Measurements from ENCODE around the gene FOXQ1. TPM values are rescaled to one million over a fixed set of nuclear protein-coding genes. Genes with fewer than 3 reads are reported as not detected.

The FOXQ1 gene
- total and polyA plus RNA-seq, 9 of the 15 experiments (the other 6 are each of a cell fraction or from before 2014, with no cell fraction given) = not detected

DNA sequence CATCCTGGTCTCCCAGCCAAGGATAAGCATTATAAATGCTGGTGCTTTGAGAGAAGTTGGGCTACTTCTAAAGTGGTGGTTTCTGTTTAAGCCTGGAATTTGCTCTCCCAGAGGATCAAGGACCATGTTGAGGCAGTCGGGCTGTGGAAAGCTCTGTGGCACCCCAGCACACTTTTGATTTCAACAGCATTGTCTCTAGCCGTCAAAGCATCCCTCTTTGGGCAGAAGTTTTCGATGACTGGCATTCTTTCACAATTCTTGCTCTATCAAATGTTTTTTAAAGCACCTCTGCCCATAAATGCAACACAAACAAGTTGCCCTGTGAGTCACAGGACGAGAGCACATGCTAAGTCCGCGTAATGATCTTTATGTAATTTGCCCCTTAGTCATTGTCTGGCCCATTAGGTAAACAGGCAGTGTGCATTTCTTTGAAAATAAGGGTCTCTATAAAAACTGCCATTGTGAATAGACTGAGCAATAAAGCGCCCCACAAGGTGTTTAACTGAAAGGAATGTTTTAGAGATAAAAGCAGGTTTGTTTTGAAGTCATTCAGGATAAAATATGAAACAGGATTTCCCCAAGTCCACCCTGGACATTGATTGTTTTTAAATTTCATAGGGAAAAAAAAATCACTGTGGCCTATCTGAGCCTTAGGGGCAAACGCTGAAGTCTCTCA is 44.7 kb upstream of the FOXQ1 start:
- H3K36me3 ChIP-seq (ENCODE audit: control insufficient read depth, insufficient read depth, low read length) = no peaks in the 10 kb centered on the region
- WGBS (ENCODE audit: insufficient coverage, low coverage, missing lambda C conversion rate) = 0% methylated on average over 8 of the region's 8 CpGs
- no peaks in the 10 kb centered on the region for H3K9me1 ChIP-seq (ENCODE audit: control insufficient read depth, insufficient read depth, low read length)
- H3K79me2 ChIP-seq (ENCODE audit: control insufficient read depth, insufficient read depth, low read length) = no peaks in the 10 kb centered on the region
- H3K4me2 ChIP-seq (ENCODE audit: insufficient read depth, low read length) = no peak overlapping the region
- DNase-seq (ENCODE audit: extremely low read depth in 1 of 4, low spot score in 3 of 4) (no peak), ATAC-seq (no peak), FAIRE-seq (no peak)
- no peak overlapping the region for H3K27ac ChIP-seq (ENCODE audit: extremely low read depth, low read depth, low read length)
- H4K20me1 ChIP-seq (replicated peaks; ENCODE audit: control insufficient read depth, insufficient read depth, low read length) = no peaks in the 10 kb centered on the region
- intact Hi-C loops (cut with micrococcal nuclease) (no loop called here), in situ Hi-C loops (cut with MboI) (no loop called here)
- POLR2A ChIA-PET = no interaction called here
- no peaks in the 10 kb centered on the region for H3K4me1 ChIP-seq (replicated peaks in 1 of 2; ENCODE audit: control insufficient read depth in 2 of 2, insufficient read depth in 2 of 2, low read length in 2 of 2)
- TF ChIP-seq IRF9 (tag; IDR thresholded peaks at IDR 0.05) (no peak), SP2 (IDR thresholded peaks at IDR 0.05; ENCODE audit: extremely low read depth, low read depth, low read length, poor library complexity, severe bottlenecking) (no peak), SIRT6 (IDR thresholded peaks at IDR 0.05; ENCODE audit: low read depth, low read length) (no peak)
- TF ChIP-seq, protein P1, sequence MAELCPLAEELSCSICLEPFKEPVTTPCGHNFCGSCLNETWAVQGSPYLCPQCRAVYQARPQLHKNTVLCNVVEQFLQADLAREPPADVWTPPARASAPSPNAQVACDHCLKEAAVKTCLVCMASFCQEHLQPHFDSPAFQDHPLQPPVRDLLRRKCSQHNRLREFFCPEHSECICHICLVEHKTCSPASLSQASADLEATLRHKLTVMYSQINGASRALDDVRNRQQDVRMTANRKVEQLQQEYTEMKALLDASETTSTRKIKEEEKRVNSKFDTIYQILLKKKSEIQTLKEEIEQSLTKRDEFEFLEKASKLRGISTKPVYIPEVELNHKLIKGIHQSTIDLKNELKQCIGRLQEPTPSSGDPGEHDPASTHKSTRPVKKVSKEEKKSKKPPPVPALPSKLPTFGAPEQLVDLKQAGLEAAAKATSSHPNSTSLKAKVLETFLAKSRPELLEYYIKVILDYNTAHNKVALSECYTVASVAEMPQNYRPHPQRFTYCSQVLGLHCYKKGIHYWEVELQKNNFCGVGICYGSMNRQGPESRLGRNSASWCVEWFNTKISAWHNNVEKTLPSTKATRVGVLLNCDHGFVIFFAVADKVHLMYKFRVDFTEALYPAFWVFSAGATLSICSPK (IDR thresholded peaks at IDR 0.05; ENCODE audit: borderline replicate concordance) = no peak
- no peak overlapping the region for H3K4me3 ChIP-seq
- BruUV-seq (replicated peaks) = no TSS peak
- H3K9me3 ChIP-seq (replicated peaks; ENCODE audit: control insufficient read depth, insufficient read depth, low read depth, low read length) = no peaks in the 10 kb centered on the region
- peaks cover 0 to 19% of the 10 kb centered on the region in 2 experiments; a peak in 1 of 5 replicates for H3K27me3 ChIP-seq (ENCODE audit: control insufficient read depth in 2 of 2, insufficient read depth in 2 of 2, low read length in 2 of 2)
- no peak overlapping the region for H3K9ac ChIP-seq (ENCODE audit: insufficient read depth in 1 of 2, low read depth in 2 of 2, low read length in 2 of 2)
- CTCF ChIA-PET (ENCODE audit: low intra/inter-chr PET ratio) = no interaction called here
- no peak overlapping the region for H2AFZ ChIP-seq (ENCODE audit: low read depth, low read length)

All from K562 (cell line).